ENCODE results near the gene PLAU. TPM values are rescaled to one million over a fixed set of nuclear protein-coding genes. Genes with fewer than 3 reads are reported as not detected.
A peak's percentile ranks its signal among the peaks of the same experiment; 100 is the strongest.
"Not testable (repeated sequence)": the region's sequence is repeated elsewhere in the genome, so short reads cannot be mapped to it uniquely, and the experiment has no call there.

The PLAU gene
- total RNA-seq, 2 experiments from 2014 or later = 0.61 to 0.62 TPM

GRCh38 chr10:73922007-73922863 lies 11.3 kb downstream of the PLAU start:
- peak; percentile 81 for ATAC-seq (ENCODE audit: low read depth)
- H3K4me1 Mint-ChIP-seq = peaks cover 25% of the 10 kb centered on the region
- peak overlapping the region; percentile 63 for H3K4me3 Mint-ChIP-seq
- H3K36me3 Mint-ChIP-seq = peaks cover 11% of the 10 kb centered on the region
- DNase-seq = peak; percentile 49
- H3K9me3 Mint-ChIP-seq = peaks cover 7% of the 10 kb centered on the region
- POLR2A ChIA-PET = interaction anchor here (0.6 kb wide), 1 partner anchor 179 kb away, joined by 3 read pairs; no protein-coding TSS in a partner anchor
- H3K27ac Mint-ChIP-seq = peak overlapping the region; percentile 53
- H3K27me3 Mint-ChIP-seq = peaks cover 52% of the 10 kb centered on the region

GRCh38 chr10:73922864-73923133 lies 11.9 kb downstream of the PLAU start:
- Mint-ChIP-seq H3K4me3 (no peak overlapping the region), H3K9me3 (peaks cover 5% of the 10 kb centered on the region), H3K36me3 (peaks cover 11% of the 10 kb centered on the region), H3K27me3 (peaks cover 58% of the 10 kb centered on the region), H3K4me1 (peaks cover 25% of the 10 kb centered on the region), H3K27ac (no peak overlapping the region)
- ATAC-seq (ENCODE audit: low read depth) = no peak
- no peak for DNase-seq
- POLR2A ChIA-PET = no interaction called here

GRCh38 chr10:73923935-73924598 lies 13.1 kb downstream of the PLAU start:
- Mint-ChIP-seq H3K4me3 (no peak overlapping the region), H3K27me3 (peaks cover 65% of the 10 kb centered on the region), H3K36me3 (peaks cover 5% of the 10 kb centered on the region), H3K9me3 (no peaks in the 10 kb centered on the region), H3K27ac (no peak overlapping the region), H3K4me1 (peaks cover 25% of the 10 kb centered on the region)
- no peak for ATAC-seq (ENCODE audit: low read depth)
- POLR2A ChIA-PET = no interaction called here
- DNase-seq = no peak

- H3K4me1 Mint-ChIP-seq = peaks cover 22% of the 10 kb centered on the region
- no peak overlapping the region for H3K27ac Mint-ChIP-seq
- DNase-seq (no peak), ATAC-seq (ENCODE audit: low read depth) (no peak)
- no peaks in the 10 kb centered on the region for H3K9me3 Mint-ChIP-seq
- H3K4me3 Mint-ChIP-seq = no peak overlapping the region
- H3K27me3 Mint-ChIP-seq = peaks cover 68% of the 10 kb centered on the region
- POLR2A ChIA-PET = no interaction called here
- H3K36me3 Mint-ChIP-seq = peaks cover 3% of the 10 kb centered on the region
These were observed 14.0 kb downstream of the PLAU start for GRCh38 chr10:73924935-73925334.

GRCh38 chr10:73925539-73925938 lies 14.6 kb downstream of the PLAU start:
- DNase-seq (no peak), ATAC-seq (ENCODE audit: low read depth) (no peak)
- POLR2A ChIA-PET = no interaction called here
- Mint-ChIP-seq H3K27me3 (peaks cover 67% of the 10 kb centered on the region), H3K9me3 (no peaks in the 10 kb centered on the region), H3K36me3 (no peaks in the 10 kb centered on the region), H3K27ac (no peak overlapping the region), H3K4me3 (no peak overlapping the region), H3K4me1 (peaks cover 18% of the 10 kb centered on the region)

- Mint-ChIP-seq H3K36me3 (no peaks in the 10 kb centered on the region), H3K27ac (no peak overlapping the region), H3K9me3 (no peaks in the 10 kb centered on the region), H3K4me1 (peaks cover 18% of the 10 kb centered on the region), H3K27me3 (peaks cover 65% of the 10 kb centered on the region), H3K4me3 (no peak overlapping the region)
- POLR2A ChIA-PET = no interaction called here
- ATAC-seq (ENCODE audit: low read depth) (no peak), DNase-seq (no peak)
These were observed 15.3 kb downstream of the PLAU start for GRCh38 chr10:73926152-73926764.

- H3K9me3 Mint-ChIP-seq; H3K36me3 Mint-ChIP-seq; DNase-seq; H3K27ac Mint-ChIP-seq; ATAC-seq (ENCODE audit: low read depth); H3K4me3 Mint-ChIP-seq: not testable (repeated sequence)
- POLR2A ChIA-PET = interaction anchor here (1.8 kb wide), 1 partner anchor 10 kb away, joined by 6 read pairs; no protein-coding TSS in a partner anchor
- H3K4me1 Mint-ChIP-seq = peaks cover 12% of the 10 kb centered on the region
- H3K27me3 Mint-ChIP-seq = peaks cover 43% of the 10 kb centered on the region
These were observed 19.8 kb downstream of the PLAU start for GRCh38 chr10:73930630-73931327.

- Mint-ChIP-seq H3K27ac (peak overlapping the region; percentile 67), H3K4me1 (peaks cover 12% of the 10 kb centered on the region), H3K27me3 (peaks cover 37% of the 10 kb centered on the region), H3K36me3 (no peaks in the 10 kb centered on the region), H3K9me3 (no peaks in the 10 kb centered on the region), H3K4me3 (peak overlapping the region; percentile 39)
- DNase-seq = peak; percentile 44
- POLR2A ChIA-PET = interaction anchor here (1.1 to 1.8 kb wide), 2 partner anchors 9 to 218 kb away, joined by 3 to 6 read pairs; partner anchors contain the start of genes ADK and AP3M1
- peak; percentile 91 for ATAC-seq (ENCODE audit: low read depth)
These were observed 21.1 kb downstream of the PLAU start for GRCh38 chr10:73931767-73932619.

GRCh38 chr10:73932620-73933112 lies 21.7 kb downstream of the PLAU start:
- DNase-seq = no peak
- POLR2A ChIA-PET = interaction anchor here (1.8 kb wide), 1 partner anchor 8 kb away, joined by 6 read pairs; no protein-coding TSS in a partner anchor

GRCh38 chr10:73934074-73934473 lies 23.1 kb downstream of the PLAU start:
- Mint-ChIP-seq H3K36me3 (no peaks in the 10 kb centered on the region), H3K27me3 (peaks cover 22% of the 10 kb centered on the region), H3K4me3 (no peak overlapping the region), H3K4me1 (peaks cover 17% of the 10 kb centered on the region), H3K9me3 (no peaks in the 10 kb centered on the region), H3K27ac (no peak overlapping the region)
- ATAC-seq (ENCODE audit: low read depth) (no peak), DNase-seq (no peak)
- POLR2A ChIA-PET = no interaction called here

More at GRCh38 chr10:73932620-73933112, 21.7 kb downstream of the PLAU start:
- no peak for ATAC-seq (ENCODE audit: low read depth)
- Mint-ChIP-seq H3K4me1 (peaks cover 13% of the 10 kb centered on the region), H3K9me3 (no peaks in the 10 kb centered on the region), H3K36me3 (no peaks in the 10 kb centered on the region), H3K27me3 (peaks cover 31% of the 10 kb centered on the region), H3K4me3 (peak overlapping the region; percentile 39), H3K27ac (peak overlapping the region; percentile 67)

GRCh38 chr10:73935895-73936294 lies 25.0 kb downstream of the PLAU start:
- Mint-ChIP-seq H3K4me3 (no peak overlapping the region), H3K27me3 (peaks cover 12% of the 10 kb centered on the region), H3K36me3 (no peaks in the 10 kb centered on the region), H3K9me3 (no peaks in the 10 kb centered on the region), H3K27ac (no peak overlapping the region), H3K4me1 (peaks cover 21% of the 10 kb centered on the region)
- DNase-seq = no peak
- ATAC-seq (ENCODE audit: low read depth) = no peak
- POLR2A ChIA-PET = no interaction called here

GRCh38 chr10:73937333-73938043 lies 26.6 kb downstream of the PLAU start:
- POLR2A ChIA-PET = no interaction called here
- DNase-seq = no peak
- no peak overlapping the region for H3K27ac Mint-ChIP-seq
- no peak for ATAC-seq (ENCODE audit: low read depth)
- peaks cover 19% of the 10 kb centered on the region for H3K27me3 Mint-ChIP-seq
- peaks cover 12% of the 10 kb centered on the region for H3K4me1 Mint-ChIP-seq
- H3K9me3 Mint-ChIP-seq = no peaks in the 10 kb centered on the region
- no peak overlapping the region for H3K4me3 Mint-ChIP-seq
- no peaks in the 10 kb centered on the region for H3K36me3 Mint-ChIP-seq
